HCT116 (cell line): ENCODE measurements around the gene NALF2. TPM values are rescaled to one million over a fixed set of nuclear protein-coding genes. Genes with fewer than 3 reads are reported as not detected.
A peak's percentile ranks its signal among the peaks of the same experiment; 100 is the strongest.

Experiments used
- ATAC-seq: fragments of 200-7000 bp; cut with Tn5 transposase; 2 replicates; pipeline ENCODE4 v1.9.1; 2020; ENCODE audit warnings: mild to moderate bottlenecking, moderate library complexity
- BruUV-seq: library from RNA; stranded (reverse); fragments of 400-500 nt; replicated peaks from 2 replicates; lab custom pipeline; 2021; lab: Mats Ljungman, UMichigan
- CTCF ChIA-PET: fragments of 300-600 bp; sonication (Branson Sonifier 250); formaldehyde crosslinking; loops from one replicate; lab custom pipeline; 2021; ENCODE audit warnings: antibody characterized with exemption; lab: Charles Lee
- POLR2A ChIA-PET: fragments of 300-600, 350-600 bp; sonication (Branson Sonifier 250); formaldehyde crosslinking; loops from one replicate; lab custom pipeline; 2021; ENCODE audit warnings: antibody characterized with exemption; lab: Charles Lee
- RAD21 ChIA-PET, 2 experiments: fragments of 300-600 bp; sonication (Branson Sonifier 250); formaldehyde crosslinking; loops; one replicate each; lab custom pipeline; 2023; ENCODE audit warnings: low total read pairs in 2 of 2; ENCODE audit not compliant: uncharacterized antibody in 2 of 2, unreplicated experiment in 2 of 2, low non-redundant PET in 1 of 2; lab: Charles Lee
- DNase-seq: peaks from one replicate; pipeline ENCODE4 v3.0.0-alpha.2; 2010; ENCODE audit warnings: low read depth, low spot score
- H2AFZ ChIP-seq: fragments of 200-600 bp; shearing (Covaris generic), sonication (generic); 2 replicates; pipeline ENCODE4 v1.6.1; 2017; ENCODE audit warnings: low read depth, mixed run types, mixed read lengths, antibody characterized with exemption, low read length; ENCODE audit not compliant: poor library complexity, severe bottlenecking
- H3K27ac ChIP-seq: 2 replicates; pipeline ENCODE4 v1.5.1; 2012; ENCODE audit warnings: low read depth, low read length
- H3K27me3 ChIP-seq: fragments of 200-600 bp; sonication (generic); 2 replicates; pipeline ENCODE4 v1.6.1; 2016; ENCODE audit warnings: mixed run types, low read length, mixed read lengths; ENCODE audit not compliant: insufficient read depth
- H3K36me3 ChIP-seq, 2 experiments: fragments of 200-500 bp in 1 of 2; fragments of 200-600 bp in 1 of 2; sonication (Bioruptor generic) in 1 of 2; sonication (generic) in 1 of 2; 2 replicates each; pipeline versions ENCODE4 v1.5.1 to v1.6.1; 2014 to 2016; ENCODE audit warnings: low read length in 2 of 2, inconsistent platforms in 1 of 2, mixed read lengths in 1 of 2, mixed run types in 1 of 2; ENCODE audit not compliant: insufficient read depth in 2 of 2, control insufficient read depth in 1 of 2
- H3K4me1 ChIP-seq, 2 experiments: fragments of 200-600 bp in 1 of 2; sonication (generic) in 1 of 2; 2 replicates each; pipeline versions ENCODE4 v1.5.1 to v1.6.1; 2012 to 2017; ENCODE audit warnings: low read length in 2 of 2, inconsistent platforms in 1 of 2, mild to moderate bottlenecking in 1 of 2, mixed read lengths in 1 of 2, mixed run types in 1 of 2, moderate library complexity in 1 of 2; ENCODE audit not compliant: insufficient read depth in 2 of 2, control insufficient read depth in 1 of 2
- H3K4me2 ChIP-seq: fragments of 200-600 bp; sonication (generic); 2 replicates; pipeline ENCODE4 v1.6.1; 2017; ENCODE audit warnings: mixed run types, low read length, mixed read lengths
- H3K4me3 ChIP-seq, 2 experiments: fragments of 200-600 bp in 1 of 2; sonication (generic) in 1 of 2; replicated peaks in 1 of 2; 2 replicates each; pipeline ENCODE4 v1.5.1; 2011 to 2016; ENCODE audit warnings: low read length in 2 of 2, control low read depth in 1 of 2, low read depth in 1 of 2, mild to moderate bottlenecking in 1 of 2, mixed read lengths in 1 of 2, mixed run types in 1 of 2
- H3K79me2 ChIP-seq: fragments of 200-600 bp; sonication (generic); 2 replicates; pipeline ENCODE4 v1.6.1; 2017; ENCODE audit warnings: mild to moderate bottlenecking, mixed run types, low read length, moderate library complexity, mixed read lengths; ENCODE audit not compliant: insufficient read depth
- H3K9ac ChIP-seq: fragments of 200-600 bp; sonication (generic); 2 replicates; pipeline ENCODE4 v1.6.1; 2016; ENCODE audit warnings: low read length, mixed read lengths
- H3K9me2 ChIP-seq: fragments of 200-600 bp; sonication (generic), shearing (Covaris generic); 2 replicates; pipeline ENCODE4 v1.6.1; 2017; ENCODE audit warnings: mixed run types, mild to moderate bottlenecking, moderate library complexity; ENCODE audit not compliant: insufficient read depth
- H3K9me3 ChIP-seq, 2 experiments: fragments of 200-500 bp in 1 of 2; fragments of 200-600 bp in 1 of 2; sonication (Bioruptor generic) in 1 of 2; sonication (generic) in 1 of 2; 2 replicates each; pipeline ENCODE4 v1.6.1; 2014 to 2017; ENCODE audit warnings: low read length in 2 of 2, mixed read lengths in 2 of 2, inconsistent platforms in 1 of 2, low read depth in 1 of 2, mild to moderate bottlenecking in 1 of 2, mixed run types in 1 of 2, moderate library complexity in 1 of 2; ENCODE audit not compliant: control insufficient read depth in 1 of 2, insufficient read depth in 1 of 2
- H4K20me1 ChIP-seq: fragments of 200-600 bp; sonication (generic), shearing (Covaris generic); 2 replicates; pipeline ENCODE4 v1.6.1; 2017; ENCODE audit warnings: mixed run types, mild to moderate bottlenecking, moderate library complexity; ENCODE audit not compliant: insufficient read depth
- EGR1 ChIP-seq: IDR thresholded peaks from 2 replicates; pipeline ENCODE4 v1.6.1; 2012; ENCODE audit warnings: low read depth
- POLR2AphosphoS5 ChIP-seq: IDR thresholded peaks from 2 replicates; pipeline ENCODE4 v1.6.1; 2011; ENCODE audit warnings: mild to moderate bottlenecking, low read depth, low read length, moderate library complexity
- RAD21 ChIP-seq: IDR thresholded peaks from 2 replicates; pipeline ENCODE4 v1.6.1; 2012; ENCODE audit warnings: low read depth, mild to moderate bottlenecking
- SP1 ChIP-seq: IDR thresholded peaks from 2 replicates; pipeline ENCODE4 v1.6.1; 2012; ENCODE audit warnings: low read depth
- TCF7L2 ChIP-seq: IDR thresholded peaks from 2 replicates; pipeline ENCODE4 v1.7.0; 2011; ENCODE audit warnings: borderline replicate concordance, inconsistent platforms; ENCODE audit not compliant: insufficient read depth, insufficient read length; ENCODE audit errors: extremely low read depth
- intact Hi-C: fragments of 100-400 bp; cut with micrococcal nuclease; formaldehyde crosslinking; loops from 2 replicates; pipeline ENCODE4 v1.10.0; 2022
- total RNA-seq: library from RNA; stranded (reverse); gene quantifications from one replicate; pipeline ENCODE4 v1.2.1, GENCODE V29; 2021; ENCODE audit not compliant: unreplicated experiment
- TF ChIP-seq, protein P1 (sequence below): IDR thresholded peaks from 2 replicates; pipeline ENCODE4 v1.6.1; 2012
- TF ChIP-seq, protein P2 (sequence below), 3 experiments: fragments of 200-600 bp in 1 of 3; sonication (generic) in 1 of 3; IDR thresholded peaks in 2 of 3; conservative IDR thresholded peaks in 1 of 3; 2 replicates each; pipeline ENCODE4 v1.5.1; 2012 to 2017; ENCODE audit warnings: low read depth in 2 of 3, low read length in 2 of 3, antibody characterized with exemption in 1 of 3, borderline replicate concordance in 1 of 3, control low read depth in 1 of 3, mild to moderate bottlenecking in 1 of 3, mixed read lengths in 1 of 3, mixed run types in 1 of 3, moderate library complexity in 1 of 3; ENCODE audit not compliant: insufficient read depth in 1 of 3

Gene NALF2
- total RNA-seq, 1 experiment from 2014 or later = 8.7 TPM

DNA sequence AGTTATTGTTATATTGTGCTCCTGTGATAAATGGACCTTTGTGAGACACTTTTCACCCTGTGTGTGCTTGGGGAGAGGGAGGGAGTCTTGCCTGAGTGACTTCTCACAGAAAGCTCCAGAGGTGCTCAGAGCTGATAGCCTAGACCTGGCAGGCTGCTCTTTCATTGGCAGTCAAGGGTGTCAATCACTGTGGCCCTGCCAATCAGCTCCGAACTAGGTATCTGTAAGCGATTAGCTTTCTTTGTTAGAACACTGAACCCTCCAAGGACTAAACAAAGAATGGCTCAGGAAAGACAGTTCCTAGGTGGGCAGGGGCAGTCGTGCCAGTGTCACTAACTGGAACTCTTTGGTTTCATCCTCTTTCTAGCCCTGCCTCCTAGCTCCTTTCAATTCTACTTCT is 2.7 kb upstream of the NALF2 start:
- ChIA-PET CTCF (no interaction called here), RAD21 (no interaction called here), POLR2A (no interaction called here)
- H3K27me3 ChIP-seq = no peaks in the 10 kb centered on the region
- no peak overlapping the region for H2AFZ ChIP-seq
- ATAC-seq = no peak
- intact Hi-C loops = no loop called here
- BruUV-seq = no TSS peak
- H3K4me1 ChIP-seq = peaks cover 0 to 4% of the 10 kb centered on the region in 2 experiments; a peak in 1 of 4 replicates
- no peaks in the 10 kb centered on the region for H3K9me2 ChIP-seq
- TF ChIP-seq SP1 (peak; percentile 49), POLR2AphosphoS5 (no peak)
- H3K36me3 ChIP-seq = no peaks in the 10 kb centered on the region
- H4K20me1 ChIP-seq = no peaks in the 10 kb centered on the region
- no peak overlapping the region for H3K4me3 ChIP-seq
- DNase-seq = peak; percentile 48
- no peak overlapping the region for H3K9ac ChIP-seq
- 0 out of 2 replicates have a peak, but pooled peaks cover 5% of the 10 kb centered on the region for H3K79me2 ChIP-seq
- no peak overlapping the region for H3K4me2 ChIP-seq
- no peaks in the 10 kb centered on the region for H3K9me3 ChIP-seq
- no peak overlapping the region for H3K27ac ChIP-seq

DNA sequence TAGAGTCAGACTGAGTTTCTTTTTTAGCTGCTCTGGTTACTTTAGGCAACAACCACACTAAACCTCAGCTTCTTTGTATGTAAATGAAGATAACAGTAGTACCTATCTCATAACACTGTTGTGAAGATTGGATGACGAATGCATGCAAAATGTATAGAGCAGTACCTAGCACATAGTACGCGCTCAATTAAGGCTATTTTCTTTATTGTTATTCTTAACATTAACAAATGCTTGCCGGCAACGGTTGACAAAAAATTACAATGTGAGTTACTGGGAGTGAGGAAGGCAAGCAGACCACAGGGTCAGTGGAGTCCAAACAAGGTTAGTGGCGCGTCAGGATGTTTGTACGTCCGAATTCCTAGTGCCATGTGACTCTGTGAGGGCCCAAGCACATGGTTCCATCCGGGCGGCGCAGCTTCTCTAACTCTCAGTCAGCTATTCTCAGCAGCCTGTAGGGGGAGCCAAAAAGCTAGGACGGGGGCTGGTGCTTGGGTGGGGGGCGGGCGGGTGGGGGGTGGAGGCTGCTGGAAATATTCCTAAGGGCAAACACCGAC is 821 bp upstream of the NALF2 start:
- no peaks in the 10 kb centered on the region for H3K27me3 ChIP-seq
- no TSS peak for BruUV-seq
- ChIA-PET RAD21 (no interaction called here), CTCF (interaction anchor here (0.6 to 2.1 kb wide), 9 partner anchors 11 to 627 kb away, joined by 3 to 10 read pairs (median 3); no protein-coding TSS in a partner anchor), POLR2A (no interaction called here)
- H3K36me3 ChIP-seq = no peaks in the 10 kb centered on the region
- no peak overlapping the region for H3K27ac ChIP-seq
- H3K4me1 ChIP-seq = peaks cover 0 to 4% of the 10 kb centered on the region in 2 experiments; a peak in 1 of 4 replicates
- peak; percentile 43 for DNase-seq
- H3K9me3 ChIP-seq = no peaks in the 10 kb centered on the region
- peak; percentile 76 for ATAC-seq
- peak overlapping the region; percentile 82 for H3K4me2 ChIP-seq
- H2AFZ ChIP-seq = peak overlapping the region; percentile 78
- TF ChIP-seq, protein P1, sequence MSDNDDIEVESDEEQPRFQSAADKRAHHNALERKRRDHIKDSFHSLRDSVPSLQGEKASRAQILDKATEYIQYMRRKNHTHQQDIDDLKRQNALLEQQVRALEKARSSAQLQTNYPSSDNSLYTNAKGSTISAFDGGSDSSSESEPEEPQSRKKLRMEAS = peak; percentile 94
- no peak for TF ChIP-seq RAD21
- TF ChIP-seq, protein P2, sequence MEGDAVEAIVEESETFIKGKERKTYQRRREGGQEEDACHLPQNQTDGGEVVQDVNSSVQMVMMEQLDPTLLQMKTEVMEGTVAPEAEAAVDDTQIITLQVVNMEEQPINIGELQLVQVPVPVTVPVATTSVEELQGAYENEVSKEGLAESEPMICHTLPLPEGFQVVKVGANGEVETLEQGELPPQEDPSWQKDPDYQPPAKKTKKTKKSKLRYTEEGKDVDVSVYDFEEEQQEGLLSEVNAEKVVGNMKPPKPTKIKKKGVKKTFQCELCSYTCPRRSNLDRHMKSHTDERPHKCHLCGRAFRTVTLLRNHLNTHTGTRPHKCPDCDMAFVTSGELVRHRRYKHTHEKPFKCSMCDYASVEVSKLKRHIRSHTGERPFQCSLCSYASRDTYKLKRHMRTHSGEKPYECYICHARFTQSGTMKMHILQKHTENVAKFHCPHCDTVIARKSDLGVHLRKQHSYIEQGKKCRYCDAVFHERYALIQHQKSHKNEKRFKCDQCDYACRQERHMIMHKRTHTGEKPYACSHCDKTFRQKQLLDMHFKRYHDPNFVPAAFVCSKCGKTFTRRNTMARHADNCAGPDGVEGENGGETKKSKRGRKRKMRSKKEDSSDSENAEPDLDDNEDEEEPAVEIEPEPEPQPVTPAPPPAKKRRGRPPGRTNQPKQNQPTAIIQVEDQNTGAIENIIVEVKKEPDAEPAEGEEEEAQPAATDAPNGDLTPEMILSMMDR (IDR thresholded peaks at IDR 0.05 in 2 of 3, conservative IDR thresholded peaks at IDR 0.05 in 1 of 3; ENCODE audit: borderline replicate concordance in 1 of 3, insufficient read depth in 1 of 3, low read depth in 2 of 3, low read length in 2 of 3) = peak in 1 of 3 experiments; percentile 34; a peak in 1 of 6 replicates
- TF ChIP-seq TCF7L2 = no peak
- TF ChIP-seq EGR1 = no peak
- no peaks in the 10 kb centered on the region for H3K9me2 ChIP-seq
- peak overlapping the region; percentile 53 to 63; a peak in 2 of 4 replicates for H3K4me3 ChIP-seq
- intact Hi-C loops = no loop called here
- H4K20me1 ChIP-seq = no peaks in the 10 kb centered on the region
- no peak overlapping the region for H3K9ac ChIP-seq
- peaks cover 13% of the 10 kb centered on the region; the same call in 1 of the 2 replicates for H3K79me2 ChIP-seq
